Loucy (cell line): ENCODE measurements around the gene ATF2.

Source experiments
- CTCF ChIP-seq: fragments of 200-600 bp; sonication (generic); conservative IDR thresholded peaks from 2 replicates; pipeline ENCODE4 v1.5.1; 2014; ENCODE audit warnings: mild to moderate bottlenecking, antibody characterized with exemption, low read length
- EZH2phosphoT487 ChIP-seq: fragments of 200-600 bp; IDR thresholded peaks from 2 replicates; pipeline ENCODE4 v1.6.1; 2018; ENCODE audit warnings: antibody characterized with exemption, mild to moderate bottlenecking, moderate library complexity, borderline replicate concordance

GRCh38 chr2:175169191-175169590 is 1.2 kb upstream of the ATF2 start:
- TF ChIP-seq CTCF (no peak), EZH2phosphoT487 (no peak)
